ENCODE measurements around the gene NSMF.

DNA sequence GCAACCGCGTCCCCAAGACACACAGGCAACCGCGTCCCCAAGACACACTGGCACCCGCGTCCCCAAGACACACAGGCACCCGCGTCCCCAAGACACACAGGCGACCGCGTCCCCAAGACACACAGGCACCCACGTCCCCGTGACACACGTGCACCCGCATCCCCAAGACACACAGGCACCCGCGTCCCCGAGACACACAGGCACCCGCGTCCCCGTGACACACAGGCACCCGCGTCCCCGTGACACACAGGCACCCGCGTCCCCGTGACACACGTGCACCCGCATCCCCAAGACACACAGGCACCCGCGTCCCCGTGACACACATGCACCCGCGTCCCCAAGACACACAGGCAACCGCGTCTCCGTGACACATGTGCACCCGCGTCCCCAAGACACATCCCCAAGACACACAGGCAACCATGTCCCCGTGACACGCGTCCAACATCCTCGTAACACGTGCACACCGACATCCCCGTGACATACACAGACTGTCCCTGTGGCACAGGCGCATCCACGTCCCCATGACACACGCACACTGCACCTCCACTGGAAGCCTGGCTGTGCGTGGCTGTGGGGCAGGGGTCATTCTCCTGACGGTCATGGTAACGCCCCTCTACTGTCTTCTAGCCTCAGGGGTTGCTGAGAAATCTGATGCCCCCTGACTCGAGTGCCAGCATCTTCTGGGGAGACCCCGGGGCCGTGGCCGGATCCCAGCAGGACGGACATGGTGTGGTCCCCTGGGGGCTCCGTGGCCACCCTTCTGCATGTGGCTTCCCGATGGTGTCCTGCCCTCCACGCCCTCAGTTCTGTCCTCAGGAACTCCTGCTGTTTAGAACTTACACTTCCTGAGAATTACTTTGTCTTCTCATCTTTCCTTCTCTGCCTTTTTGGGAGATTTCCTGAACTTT lies 60.3 kb downstream of the NSMF start:
- TF ChIP-seq EZH2 (IDR thresholded peaks at IDR 0.05; ENCODE audit: low read length) = no peak
- TF ChIP-seq, protein P1, sequence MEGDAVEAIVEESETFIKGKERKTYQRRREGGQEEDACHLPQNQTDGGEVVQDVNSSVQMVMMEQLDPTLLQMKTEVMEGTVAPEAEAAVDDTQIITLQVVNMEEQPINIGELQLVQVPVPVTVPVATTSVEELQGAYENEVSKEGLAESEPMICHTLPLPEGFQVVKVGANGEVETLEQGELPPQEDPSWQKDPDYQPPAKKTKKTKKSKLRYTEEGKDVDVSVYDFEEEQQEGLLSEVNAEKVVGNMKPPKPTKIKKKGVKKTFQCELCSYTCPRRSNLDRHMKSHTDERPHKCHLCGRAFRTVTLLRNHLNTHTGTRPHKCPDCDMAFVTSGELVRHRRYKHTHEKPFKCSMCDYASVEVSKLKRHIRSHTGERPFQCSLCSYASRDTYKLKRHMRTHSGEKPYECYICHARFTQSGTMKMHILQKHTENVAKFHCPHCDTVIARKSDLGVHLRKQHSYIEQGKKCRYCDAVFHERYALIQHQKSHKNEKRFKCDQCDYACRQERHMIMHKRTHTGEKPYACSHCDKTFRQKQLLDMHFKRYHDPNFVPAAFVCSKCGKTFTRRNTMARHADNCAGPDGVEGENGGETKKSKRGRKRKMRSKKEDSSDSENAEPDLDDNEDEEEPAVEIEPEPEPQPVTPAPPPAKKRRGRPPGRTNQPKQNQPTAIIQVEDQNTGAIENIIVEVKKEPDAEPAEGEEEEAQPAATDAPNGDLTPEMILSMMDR (optimal IDR thresholded peaks at IDR 0.05 in 1 of 3, IDR thresholded peaks at IDR 0.05 in 1 of 3, conservative IDR thresholded peaks at IDR 0.05 in 1 of 3; ENCODE audit: extremely low read depth in 1 of 3, insufficient read depth in 2 of 3, low read length in 3 of 3) = no peak

Measured in keratinocyte (primary cell).